ENCODE measurements around the gene TRIP11. TPM values are rescaled to one million over a fixed set of nuclear protein-coding genes. Genes with fewer than 3 reads are reported as not detected.

TRIP11 gene
- total RNA-seq, 2 experiments from 2014 or later, result 15.1 to 44.4 TPM

DNA sequence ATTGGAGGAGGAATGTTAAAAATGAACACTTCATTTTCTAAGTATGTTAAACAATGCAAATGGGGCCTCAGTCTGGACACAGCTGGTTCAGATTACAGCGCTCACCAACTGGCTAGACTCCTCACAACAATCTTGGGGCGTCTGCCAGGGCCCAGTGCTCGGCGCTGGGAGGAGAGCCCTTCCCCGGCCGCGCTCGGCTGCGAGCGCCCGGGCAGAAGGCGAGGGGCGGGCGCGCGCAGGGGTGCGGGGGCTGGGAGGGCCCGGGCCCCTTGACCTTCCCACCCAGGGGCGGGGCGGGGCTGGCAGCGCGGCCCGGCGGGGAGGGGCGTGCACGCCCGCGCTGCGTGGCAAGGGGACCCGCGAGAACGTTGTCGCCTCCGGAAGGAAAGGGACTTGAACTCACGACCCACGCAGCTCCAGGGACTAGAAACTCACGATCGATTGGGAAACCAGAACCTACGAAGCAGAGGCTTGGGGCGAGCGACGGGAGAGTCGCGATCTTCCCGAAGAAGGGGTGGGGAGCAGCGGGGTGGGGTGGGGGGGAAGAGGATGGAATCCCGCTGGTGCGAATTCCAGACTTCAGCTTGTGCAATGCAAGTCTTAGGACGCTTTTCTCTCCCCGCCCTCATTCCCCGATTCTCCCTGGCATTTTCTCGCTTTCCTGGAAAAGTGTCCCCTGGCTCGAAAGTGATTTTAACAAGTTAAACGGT is 92.2 kb downstream of the TRIP11 start, which contains the start of gene FBLN5:
Gene FBLN5, minus strand, starts transcription at position 220 of the 710 bp plus-strand sequence. CDS start 465 bp downstream, outside the sequence.
- Histone ChIP-seq H2AFZ (ENCODE audit: low read length) (no peak within 1 kb of the TSS), H4K20me1 (ENCODE audit: insufficient read depth, low read length) (no peaks in the 10 kb centered on the region), H3K36me3 (ENCODE audit: insufficient read depth, low read length) (no peaks in the 10 kb centered on the region), H3K9me2 (ENCODE audit: insufficient read depth, low read length) (no peaks in the 10 kb centered on the region), H3K4me3 (ENCODE audit: low read depth, low read length, poor library complexity, severe bottlenecking) (no peak within 1 kb of the TSS), H3K79me2 (ENCODE audit: insufficient read depth, low read depth, low read length) (no peaks in the 10 kb centered on the region), H3K9me3 (ENCODE audit: low read length) (no peaks in the 10 kb centered on the region), H3K27ac (ENCODE audit: low read depth, low read length, poor library complexity, severe bottlenecking) (no peak within 1 kb of the TSS), H3K4me2 (ENCODE audit: low read length) (no peak within 1 kb of the TSS), H3K4me1 (ENCODE audit: insufficient read depth, low read length, poor library complexity, severe bottlenecking) (no peaks in the 10 kb centered on the region)
- no TSS peak for BruUV-seq (replicated peaks)
- intact Hi-C loops (cut with micrococcal nuclease; ENCODE audit: unreplicated experiment), result no loop called here
- ChIA-PET CTCF (ENCODE audit: unreplicated experiment) (no interaction called here), POLR2A (no interaction called here)
- DNase-seq (ENCODE audit: low spot score), result no peak
- TF ChIP-seq EZH2phosphoT487 (IDR thresholded peaks at IDR 0.05; ENCODE audit: borderline replicate concordance, low read depth, low read length), result no peak
- TF ChIP-seq, protein P1, sequence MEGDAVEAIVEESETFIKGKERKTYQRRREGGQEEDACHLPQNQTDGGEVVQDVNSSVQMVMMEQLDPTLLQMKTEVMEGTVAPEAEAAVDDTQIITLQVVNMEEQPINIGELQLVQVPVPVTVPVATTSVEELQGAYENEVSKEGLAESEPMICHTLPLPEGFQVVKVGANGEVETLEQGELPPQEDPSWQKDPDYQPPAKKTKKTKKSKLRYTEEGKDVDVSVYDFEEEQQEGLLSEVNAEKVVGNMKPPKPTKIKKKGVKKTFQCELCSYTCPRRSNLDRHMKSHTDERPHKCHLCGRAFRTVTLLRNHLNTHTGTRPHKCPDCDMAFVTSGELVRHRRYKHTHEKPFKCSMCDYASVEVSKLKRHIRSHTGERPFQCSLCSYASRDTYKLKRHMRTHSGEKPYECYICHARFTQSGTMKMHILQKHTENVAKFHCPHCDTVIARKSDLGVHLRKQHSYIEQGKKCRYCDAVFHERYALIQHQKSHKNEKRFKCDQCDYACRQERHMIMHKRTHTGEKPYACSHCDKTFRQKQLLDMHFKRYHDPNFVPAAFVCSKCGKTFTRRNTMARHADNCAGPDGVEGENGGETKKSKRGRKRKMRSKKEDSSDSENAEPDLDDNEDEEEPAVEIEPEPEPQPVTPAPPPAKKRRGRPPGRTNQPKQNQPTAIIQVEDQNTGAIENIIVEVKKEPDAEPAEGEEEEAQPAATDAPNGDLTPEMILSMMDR (conservative IDR thresholded peaks at IDR 0.05; ENCODE audit: low read length), result no peak

DNA sequence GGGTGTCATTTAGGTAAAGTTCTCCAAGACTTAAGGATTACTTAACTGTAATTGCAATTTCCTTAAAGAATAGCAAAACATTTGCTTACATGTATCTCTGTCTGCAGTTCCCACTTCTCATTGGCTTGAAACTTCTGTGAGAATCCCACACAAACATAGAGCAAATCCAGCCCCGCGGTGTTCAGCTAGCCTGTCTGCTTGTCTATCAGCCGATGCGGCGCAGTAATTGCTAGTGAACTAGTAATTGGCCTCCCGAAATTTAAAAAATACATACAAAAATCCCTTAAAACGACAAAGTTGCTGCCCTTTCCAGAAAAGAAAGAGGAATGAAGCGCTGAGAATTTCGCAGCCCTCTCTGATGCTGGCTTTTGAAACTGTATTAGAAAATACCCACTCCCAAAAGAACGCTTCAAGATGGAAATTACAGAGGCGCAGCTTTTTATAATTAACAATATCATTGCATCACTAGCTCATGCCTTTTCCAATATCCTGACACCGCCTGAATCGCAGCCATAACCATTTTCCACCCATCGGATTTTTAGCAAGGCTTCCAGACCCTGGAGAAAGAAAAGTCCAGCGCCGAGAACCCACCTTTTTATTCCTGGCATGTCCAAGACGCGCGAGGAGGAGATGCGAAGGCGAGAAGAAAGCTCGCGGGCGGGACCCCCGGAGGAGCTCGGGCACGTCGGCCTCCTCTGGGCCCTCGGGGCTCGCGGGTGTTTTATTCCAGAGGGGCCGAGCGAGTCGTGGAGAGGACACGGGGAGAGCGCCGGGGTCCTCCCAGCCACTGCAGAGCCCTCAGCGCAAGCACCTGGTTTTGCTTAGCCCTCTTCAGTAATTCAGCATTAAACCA is 93.0 kb downstream of the TRIP11 start:
- TF ChIP-seq, protein P1 (conservative IDR thresholded peaks at IDR 0.05; ENCODE audit: low read length), result no peak
- TF ChIP-seq EZH2phosphoT487 (IDR thresholded peaks at IDR 0.05; ENCODE audit: borderline replicate concordance, low read depth, low read length), result no peak
- no peaks in the 10 kb centered on the region for H3K79me2 ChIP-seq (ENCODE audit: insufficient read depth, low read depth, low read length)
- H4K20me1 ChIP-seq (ENCODE audit: insufficient read depth, low read length), result no peaks in the 10 kb centered on the region
- intact Hi-C loops (cut with micrococcal nuclease; ENCODE audit: unreplicated experiment), result no loop called here
- ChIA-PET POLR2A (interaction anchor here (0.6 kb wide), 2 partner anchors 34 to 470 kb away, joined by 3 to 5 read pairs; no protein-coding TSS in a partner anchor), CTCF (ENCODE audit: unreplicated experiment) (no interaction called here)
- no peak overlapping the region for H2AFZ ChIP-seq (ENCODE audit: low read length)
- no peaks in the 10 kb centered on the region for H3K9me2 ChIP-seq (ENCODE audit: insufficient read depth, low read length)
- BruUV-seq (replicated peaks), result no TSS peak
- no peaks in the 10 kb centered on the region for H3K9me3 ChIP-seq (ENCODE audit: low read length)
- no peaks in the 10 kb centered on the region for H3K36me3 ChIP-seq (ENCODE audit: insufficient read depth, low read length)
- no peak overlapping the region for H3K4me3 ChIP-seq (ENCODE audit: low read depth, low read length, poor library complexity, severe bottlenecking)
- H3K4me1 ChIP-seq (ENCODE audit: insufficient read depth, low read length, poor library complexity, severe bottlenecking), result no peaks in the 10 kb centered on the region
- DNase-seq (ENCODE audit: low spot score), result no peak
- H3K4me2 ChIP-seq (ENCODE audit: low read length), result no peak overlapping the region
- H3K27ac ChIP-seq (ENCODE audit: low read depth, low read length, poor library complexity, severe bottlenecking), result no peak overlapping the region

All from OCI-LY7 (cell line).